SK-N-MC (cell line): ENCODE measurements around the gene TMEM231.
A peak's percentile ranks its signal among the peaks of the same experiment; 100 is the strongest.

ENCODE experiments used
- DNase-seq: peaks from one replicate; pipeline ENCODE4 v3.0.0-alpha.2; 2011; ENCODE audit warnings: low read depth, low spot score
- H3K27ac ChIP-seq: fragments of 200-600 bp; sonication (generic); 2 replicates; pipeline ENCODE4 v1.5.1; 2016; ENCODE audit warnings: mixed run types
- H3K36me3 ChIP-seq: fragments of 200-600 bp; sonication (generic); 2 replicates; pipeline ENCODE4 v1.6.1; 2017; ENCODE audit warnings: antibody characterized with exemption, low read length, mixed read lengths; ENCODE audit not compliant: insufficient read depth
- H3K4me3 ChIP-seq: fragments of 200-600 bp; sonication (generic); 2 replicates; pipeline ENCODE4 v1.5.1; 2016
- H3K9ac ChIP-seq: fragments of 200-600 bp; sonication (generic); 2 replicates; pipeline ENCODE4 v1.8.0; 2017; ENCODE audit warnings: mixed run types, mixed read lengths; ENCODE audit not compliant: insufficient read length
- H3K9me3 ChIP-seq: fragments of 200-600 bp; sonication (generic); 2 replicates; pipeline ENCODE4 v1.6.1; 2017; ENCODE audit warnings: low read depth, mild to moderate bottlenecking, antibody characterized with exemption, low read length, moderate library complexity, mixed read lengths
- EZH2 ChIP-seq: fragments of 200-600 bp; sonication (generic); IDR thresholded peaks from one replicate; pipeline ENCODE4 v1.6.1; 2017; ENCODE audit warnings: antibody characterized with exemption
- FOXP2 ChIP-seq: optimal IDR thresholded peaks from 2 replicates; pipeline ENCODE3; 2011; ENCODE audit warnings: mild to moderate bottlenecking, moderate library complexity; ENCODE audit not compliant: insufficient read depth; ENCODE audit errors: extremely low read length, control extremely low read depth
- POLR2AphosphoS5 ChIP-seq: IDR thresholded peaks from 2 replicates; pipeline ENCODE4 v1.6.1; 2012; ENCODE audit warnings: mild to moderate bottlenecking, low read depth, low read length, borderline replicate concordance

The TMEM231 gene

GRCh38 chr16:75491876-75492275 lies 64.2 kb downstream of the TMEM231 start:
- Histone ChIP-seq H3K9me3 (no peaks in the 10 kb centered on the region), H3K27ac (no peak overlapping the region), H3K36me3 (no peaks in the 10 kb centered on the region), H3K9ac (no peak overlapping the region), H3K4me3 (no peak overlapping the region)
- peak; percentile 75 for DNase-seq
- TF ChIP-seq EZH2: no peak
- TF ChIP-seq FOXP2: no peak
- TF ChIP-seq POLR2AphosphoS5: no peak

- no peak for DNase-seq
- no peak overlapping the region for H3K27ac ChIP-seq
- TF ChIP-seq POLR2AphosphoS5 (no peak), EZH2 (no peak), FOXP2 (no peak)
- H3K9me3 ChIP-seq: no peaks in the 10 kb centered on the region
- no peak overlapping the region for H3K9ac ChIP-seq
- no peaks in the 10 kb centered on the region for H3K36me3 ChIP-seq
- no peak overlapping the region for H3K4me3 ChIP-seq
Measured at GRCh38 chr16:75488322-75488721, 67.7 kb downstream of the TMEM231 start.
